Measurements from ENCODE around the gene RYR2.

DNA sequence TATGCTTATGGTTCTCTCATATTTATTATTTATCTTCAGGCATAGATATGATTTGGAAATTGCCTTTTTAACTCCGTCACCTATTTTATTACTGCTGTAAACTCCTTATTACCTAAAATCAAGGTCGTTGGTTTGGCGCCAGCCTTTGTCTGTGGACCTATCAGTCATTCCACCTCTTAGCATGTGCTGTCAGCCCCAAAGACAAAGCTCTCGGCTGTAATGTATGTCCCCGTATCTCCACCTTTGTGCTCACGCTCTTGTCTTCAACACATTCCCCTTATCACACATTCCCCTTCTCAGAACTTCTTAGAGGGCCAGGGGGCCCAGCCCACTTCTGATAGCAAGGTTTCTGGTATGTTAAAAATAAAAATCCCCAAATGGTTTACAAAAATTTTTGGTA, 342.2 kb downstream of the RYR2 start:
- TF ChIP-seq, protein P1, sequence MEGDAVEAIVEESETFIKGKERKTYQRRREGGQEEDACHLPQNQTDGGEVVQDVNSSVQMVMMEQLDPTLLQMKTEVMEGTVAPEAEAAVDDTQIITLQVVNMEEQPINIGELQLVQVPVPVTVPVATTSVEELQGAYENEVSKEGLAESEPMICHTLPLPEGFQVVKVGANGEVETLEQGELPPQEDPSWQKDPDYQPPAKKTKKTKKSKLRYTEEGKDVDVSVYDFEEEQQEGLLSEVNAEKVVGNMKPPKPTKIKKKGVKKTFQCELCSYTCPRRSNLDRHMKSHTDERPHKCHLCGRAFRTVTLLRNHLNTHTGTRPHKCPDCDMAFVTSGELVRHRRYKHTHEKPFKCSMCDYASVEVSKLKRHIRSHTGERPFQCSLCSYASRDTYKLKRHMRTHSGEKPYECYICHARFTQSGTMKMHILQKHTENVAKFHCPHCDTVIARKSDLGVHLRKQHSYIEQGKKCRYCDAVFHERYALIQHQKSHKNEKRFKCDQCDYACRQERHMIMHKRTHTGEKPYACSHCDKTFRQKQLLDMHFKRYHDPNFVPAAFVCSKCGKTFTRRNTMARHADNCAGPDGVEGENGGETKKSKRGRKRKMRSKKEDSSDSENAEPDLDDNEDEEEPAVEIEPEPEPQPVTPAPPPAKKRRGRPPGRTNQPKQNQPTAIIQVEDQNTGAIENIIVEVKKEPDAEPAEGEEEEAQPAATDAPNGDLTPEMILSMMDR (IDR thresholded peaks at IDR 0.05 in 2 of 3, conservative IDR thresholded peaks at IDR 0.05 in 1 of 3; ENCODE audit: insufficient read depth in 2 of 3, low read depth in 1 of 3, low read length in 3 of 3), result no peak
- TF ChIP-seq ZFP30 (CRISPR knock-in tag; IDR thresholded peaks at IDR 0.05; ENCODE audit: borderline replicate concordance) (no peak), ZNF507 (tag; conservative IDR thresholded peaks at IDR 0.05) (no peak), NR4A1 (CRISPR knock-in tag; IDR thresholded peaks at IDR 0.05) (no peak), NR4A1 (tag; IDR thresholded peaks at IDR 0.05) (no peak), ETV5 (CRISPR knock-in tag; IDR thresholded peaks at IDR 0.05; ENCODE audit: low read depth) (no peak), RNF2 (IDR thresholded peaks at IDR 0.05) (no peak), RAD21 (CRISPR knock-in tag; conservative IDR thresholded peaks at IDR 0.05 in 1 of 2, IDR thresholded peaks at IDR 0.05 in 1 of 2) (no peak), TCF7 (IDR thresholded peaks at IDR 0.05; ENCODE audit: borderline replicate concordance) (no peak), POLR2A (conservative IDR thresholded peaks at IDR 0.05) (no peak), EZH2 (IDR thresholded peaks at IDR 0.05; ENCODE audit: borderline replicate concordance, low read depth, low read length) (no peak), PHF20 (IDR thresholded peaks at IDR 0.05; ENCODE audit: partially characterized antibody) (no peak), GATA2 (CRISPR knock-in tag; IDR thresholded peaks at IDR 0.05) (no peak)
- TF ChIP-seq, protein P2, sequence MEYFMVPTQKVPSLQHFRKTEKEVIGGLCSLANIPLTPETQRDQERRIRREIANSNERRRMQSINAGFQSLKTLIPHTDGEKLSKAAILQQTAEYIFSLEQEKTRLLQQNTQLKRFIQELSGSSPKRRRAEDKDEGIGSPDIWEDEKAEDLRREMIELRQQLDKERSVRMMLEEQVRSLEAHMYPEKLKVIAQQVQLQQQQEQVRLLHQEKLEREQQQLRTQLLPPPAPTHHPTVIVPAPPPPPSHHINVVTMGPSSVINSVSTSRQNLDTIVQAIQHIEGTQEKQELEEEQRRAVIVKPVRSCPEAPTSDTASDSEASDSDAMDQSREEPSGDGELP (CRISPR knock-in tag; IDR thresholded peaks at IDR 0.05; ENCODE audit: borderline replicate concordance), result no peak
